ENCODE measurements around the gene DDX25. TPM values are rescaled to one million over a fixed set of nuclear protein-coding genes. Genes with fewer than 3 reads are reported as not detected.

The DDX25 gene
- total and polyA plus RNA-seq, 9 of the 15 experiments (the other 6 are each of a cell fraction or from before 2014, with no cell fraction given): not detected

- WGBS (ENCODE audit: insufficient coverage, low coverage, missing lambda C conversion rate): 8% methylated on average over 14 of the region's 14 CpGs
- Histone ChIP-seq H3K4me1 (replicated peaks in 1 of 2; ENCODE audit: control insufficient read depth in 2 of 2, insufficient read depth in 2 of 2, low read length in 2 of 2) (peaks cover 2 to 18% of the 10 kb centered on the region in 2 experiments; a peak in 3 of 5 replicates), H3K4me2 (ENCODE audit: insufficient read depth, low read length) (no peak overlapping the region), H3K9me3 (replicated peaks; ENCODE audit: control insufficient read depth, insufficient read depth, low read depth, low read length) (no peaks in the 10 kb centered on the region), H3K27me3 (ENCODE audit: control insufficient read depth in 2 of 2, insufficient read depth in 2 of 2, low read length in 2 of 2) (peaks cover 45 to 86% of the 10 kb centered on the region in 2 experiments), H2AFZ (ENCODE audit: low read depth, low read length) (no peak overlapping the region), H3K4me3 (no peak overlapping the region), H3K9me1 (ENCODE audit: control insufficient read depth, insufficient read depth, low read length) (no peaks in the 10 kb centered on the region), H3K36me3 (ENCODE audit: control insufficient read depth, insufficient read depth, low read length) (no peaks in the 10 kb centered on the region), H4K20me1 (replicated peaks; ENCODE audit: control insufficient read depth, insufficient read depth, low read length) (peaks cover 5% of the 10 kb centered on the region), H3K79me2 (ENCODE audit: control insufficient read depth, insufficient read depth, low read length) (no peaks in the 10 kb centered on the region), H3K9ac (ENCODE audit: insufficient read depth in 1 of 2, low read depth in 2 of 2, low read length in 2 of 2) (no peak overlapping the region), H3K27ac (ENCODE audit: extremely low read depth, low read depth, low read length) (no peak overlapping the region)
- BruUV-seq (replicated peaks): no TSS peak
- ChIA-PET CTCF (ENCODE audit: low intra/inter-chr PET ratio) (no interaction called here), POLR2A (interaction anchor here (1.2 kb wide), 1 partner anchor 15 kb away, joined by 4 read pairs; no protein-coding TSS in a partner anchor)
- intact Hi-C loops (cut with micrococcal nuclease) (no loop called here), in situ Hi-C loops (cut with MboI) (no loop called here)
- ATAC-seq (no peak), DNase-seq (ENCODE audit: extremely low read depth in 1 of 4, low spot score in 3 of 4) (no peak), FAIRE-seq (no peak)
- TF ChIP-seq E2F1 (CRISPR knock-in tag; IDR thresholded peaks at IDR 0.05) (no peak), HSF4 (CRISPR knock-in tag; IDR thresholded peaks at IDR 0.05; ENCODE audit: borderline replicate concordance) (no peak), RAD51 (IDR thresholded peaks at IDR 0.05; ENCODE audit: borderline replicate concordance, low read depth) (no peak), KDM2B (CRISPR knock-in tag; IDR thresholded peaks at IDR 0.05) (no peak)
- TF ChIP-seq, protein P1, sequence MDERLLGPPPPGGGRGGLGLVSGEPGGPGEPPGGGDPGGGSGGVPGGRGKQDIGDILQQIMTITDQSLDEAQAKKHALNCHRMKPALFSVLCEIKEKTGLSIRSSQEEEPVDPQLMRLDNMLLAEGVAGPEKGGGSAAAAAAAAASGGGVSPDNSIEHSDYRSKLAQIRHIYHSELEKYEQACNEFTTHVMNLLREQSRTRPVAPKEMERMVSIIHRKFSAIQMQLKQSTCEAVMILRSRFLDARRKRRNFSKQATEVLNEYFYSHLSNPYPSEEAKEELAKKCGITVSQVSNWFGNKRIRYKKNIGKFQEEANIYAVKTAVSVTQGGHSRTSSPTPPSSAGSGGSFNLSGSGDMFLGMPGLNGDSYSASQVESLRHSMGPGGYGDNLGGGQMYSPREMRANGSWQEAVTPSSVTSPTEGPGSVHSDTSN (CRISPR knock-in tag; IDR thresholded peaks at IDR 0.05; ENCODE audit: low read depth): no peak
- TF ChIP-seq, protein P1 (tag; conservative IDR thresholded peaks at IDR 0.05; ENCODE audit: low read depth): no peak
Measured at GRCh38 chr11:125946712-125947418, 42.6 kb downstream of the DDX25 start.

Measured in K562 (cell line).